Measurements from ENCODE around the gene NCOA1. TPM values are rescaled to one million over a fixed set of nuclear protein-coding genes. Genes with fewer than 3 reads are reported as not detected.
"Not testable (repeated sequence)": the region's sequence is repeated elsewhere in the genome, so short reads cannot be mapped to it uniquely, and the experiment has no call there.

The NCOA1 gene
- total RNA-seq, 2 experiments from 2014 or later: 24.4 to 26.2 TPM

DNA sequence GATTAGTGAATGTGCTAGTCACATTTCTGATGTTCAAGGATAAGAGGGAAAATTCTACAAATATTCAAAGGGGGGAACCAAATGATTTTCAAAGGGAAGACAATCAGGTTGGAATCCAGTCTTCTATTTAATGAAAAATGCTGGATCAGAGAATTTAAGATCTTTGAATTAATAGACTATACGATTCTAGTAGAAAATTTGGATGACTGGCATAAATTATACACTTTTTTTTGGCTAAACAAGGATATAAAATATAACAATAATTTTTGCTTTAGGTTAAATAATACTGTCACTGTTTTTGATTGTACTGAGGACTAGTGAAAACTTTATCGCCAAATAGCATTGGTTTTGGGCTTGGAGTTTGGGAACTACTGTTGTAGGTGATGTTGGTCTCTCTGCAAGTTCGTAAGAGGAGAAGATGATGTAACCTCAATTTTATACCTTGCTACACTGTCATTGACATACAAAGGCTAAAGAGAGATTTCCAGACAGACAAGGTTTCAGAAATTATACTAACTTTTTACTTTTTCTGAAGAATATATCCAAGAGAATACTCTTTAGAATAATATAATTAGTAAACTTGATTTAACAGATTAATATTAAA, 51.3 kb downstream of the NCOA1 start:
- peaks cover 21% of the 10 kb centered on the region for H3K9me3 Mint-ChIP-seq (ENCODE audit: low read depth)
- ATAC-seq (no peak), DNase-seq (no peak)
- H3K36me3 Mint-ChIP-seq: peaks cover 33% of the 10 kb centered on the region
- no peak overlapping the region for H3K4me3 Mint-ChIP-seq
- H3K27me3 Mint-ChIP-seq: no peaks in the 10 kb centered on the region
- H3K4me1 Mint-ChIP-seq: peaks cover 21% of the 10 kb centered on the region
- H3K27ac Mint-ChIP-seq: no peak overlapping the region
- CTCF ChIA-PET: no interaction called here

GRCh38 chr2:24543252-24543651, 52.2 kb downstream of the NCOA1 start:
- CTCF ChIA-PET: no interaction called here
- DNase-seq: no peak
- Mint-ChIP-seq H3K4me3 (no peak overlapping the region), H3K27me3 (no peaks in the 10 kb centered on the region), H3K27ac (no peak overlapping the region), H3K9me3 (ENCODE audit: low read depth) (peaks cover 23% of the 10 kb centered on the region), H3K36me3 (peaks cover 36% of the 10 kb centered on the region), H3K4me1 (peaks cover 21% of the 10 kb centered on the region)
- ATAC-seq: no peak

- ATAC-seq (peak; percentile 45), DNase-seq (no peak)
- no peaks in the 10 kb centered on the region for H3K27me3 Mint-ChIP-seq
- peaks cover 21% of the 10 kb centered on the region for H3K4me1 Mint-ChIP-seq
- peaks cover 28% of the 10 kb centered on the region for H3K9me3 Mint-ChIP-seq (ENCODE audit: low read depth)
- H3K36me3 Mint-ChIP-seq: peaks cover 38% of the 10 kb centered on the region
- peak overlapping the region; percentile 34 for H3K27ac Mint-ChIP-seq
- H3K4me3 Mint-ChIP-seq: no peak overlapping the region
- CTCF ChIA-PET: interaction anchor here (1.0 kb wide), 1 partner anchor 30 kb away, joined by 3 read pairs; no protein-coding TSS in a partner anchor
Observed at GRCh38 chr2:24544456-24545115, 53.5 kb downstream of the NCOA1 start.

DNA sequence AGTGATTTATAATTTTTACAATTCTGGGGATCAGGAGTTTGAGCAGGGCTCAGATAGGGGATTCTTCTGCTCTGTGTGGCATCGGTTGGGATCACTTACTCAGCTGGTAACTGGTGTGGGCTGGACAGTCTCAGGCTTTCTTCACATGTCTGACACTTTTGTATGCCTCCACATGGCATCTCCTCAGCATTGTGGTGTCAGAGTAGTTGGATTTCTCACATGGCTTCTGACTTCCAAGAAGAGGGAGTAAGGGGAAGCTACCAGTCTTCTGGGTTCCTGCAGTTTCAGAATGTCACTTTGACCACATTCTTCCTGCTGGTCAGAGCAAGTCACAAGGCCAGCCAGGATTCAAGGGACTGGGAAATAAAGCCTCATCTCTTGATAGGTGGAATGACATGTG, 55.6 kb downstream of the NCOA1 start:
- DNase-seq (no peak), ATAC-seq (no peak)
- Mint-ChIP-seq H3K27me3 (no peaks in the 10 kb centered on the region), H3K36me3 (peaks cover 39% of the 10 kb centered on the region), H3K27ac (no peak overlapping the region), H3K4me3 (no peak overlapping the region), H3K9me3 (ENCODE audit: low read depth) (peaks cover 28% of the 10 kb centered on the region), H3K4me1 (peaks cover 23% of the 10 kb centered on the region)
- CTCF ChIA-PET: no interaction called here

- H3K4me1 Mint-ChIP-seq: peaks cover 25% of the 10 kb centered on the region
- ATAC-seq (no peak), DNase-seq (no peak)
- CTCF ChIA-PET: no interaction called here
- H3K36me3 Mint-ChIP-seq: peaks cover 38% of the 10 kb centered on the region
- peaks cover 24% of the 10 kb centered on the region for H3K9me3 Mint-ChIP-seq (ENCODE audit: low read depth)
- H3K27ac Mint-ChIP-seq: no peak overlapping the region
- H3K4me3 Mint-ChIP-seq: no peak overlapping the region
- no peaks in the 10 kb centered on the region for H3K27me3 Mint-ChIP-seq
Observed at GRCh38 chr2:24548058-24548457, 57.0 kb downstream of the NCOA1 start.

DNA sequence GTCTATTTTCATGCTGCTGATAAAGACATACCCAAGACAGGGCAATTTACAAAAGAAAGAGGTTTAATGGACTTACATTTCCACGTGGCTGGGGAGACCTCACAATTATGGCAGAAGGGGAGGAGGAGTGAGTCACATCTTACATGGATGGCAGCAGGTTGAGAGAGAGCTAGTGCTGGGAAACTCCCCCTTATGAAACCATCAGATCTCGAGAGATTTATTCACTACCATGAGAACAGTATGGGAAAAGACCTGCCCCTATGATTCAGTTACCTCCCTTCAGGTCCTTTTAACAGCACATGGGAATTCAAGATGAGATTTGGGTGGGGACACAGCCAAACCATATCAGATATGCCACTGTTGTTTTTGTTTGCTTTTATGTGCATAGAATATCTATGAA, 59.2 kb downstream of the NCOA1 start:
- Mint-ChIP-seq H3K36me3 (peaks cover 33% of the 10 kb centered on the region), H3K9me3 (ENCODE audit: low read depth) (peaks cover 17% of the 10 kb centered on the region)
- H3K4me3 Mint-ChIP-seq, H3K27me3 Mint-ChIP-seq, H3K27ac Mint-ChIP-seq, H3K4me1 Mint-ChIP-seq, DNase-seq, ATAC-seq: not testable (repeated sequence)
- CTCF ChIA-PET: interaction anchor here (0.7 kb wide), 1 partner anchor 318 kb away, joined by 3 read pairs; no protein-coding TSS in a partner anchor

DNA sequence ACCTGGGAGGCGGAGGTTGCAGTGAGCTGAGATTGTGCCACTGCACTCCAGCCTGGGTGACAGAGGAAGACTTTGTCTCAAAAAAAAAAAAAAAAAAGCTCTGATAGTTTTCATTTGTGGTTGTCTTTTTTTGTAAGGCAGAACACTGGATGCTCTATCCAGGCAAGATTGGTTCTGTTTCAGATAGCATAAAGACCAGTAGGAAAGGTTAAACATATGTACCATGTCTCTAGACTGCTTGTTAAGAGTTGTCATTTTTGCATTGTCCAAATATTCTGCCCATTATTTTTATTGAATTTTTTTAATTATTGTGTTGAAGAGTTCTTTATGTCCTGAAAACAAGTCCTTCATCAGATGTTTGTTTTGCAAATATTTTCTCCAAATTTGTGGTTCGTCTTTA, 60.0 kb downstream of the NCOA1 start:
- H3K4me3 Mint-ChIP-seq: no peak overlapping the region
- no peak for DNase-seq
- CTCF ChIA-PET: interaction anchor here (0.7 kb wide), 1 partner anchor 318 kb away, joined by 3 read pairs; no protein-coding TSS in a partner anchor
- H3K9me3 Mint-ChIP-seq (ENCODE audit: low read depth): peaks cover 20% of the 10 kb centered on the region
- H3K27me3 Mint-ChIP-seq: no peaks in the 10 kb centered on the region
- H3K27ac Mint-ChIP-seq: no peak overlapping the region
- H3K4me1 Mint-ChIP-seq: peaks cover 7% of the 10 kb centered on the region
- H3K36me3 Mint-ChIP-seq: peaks cover 37% of the 10 kb centered on the region
- no peak for ATAC-seq

GRCh38 chr2:24552836-24553235, 61.8 kb downstream of the NCOA1 start:
- no peak for DNase-seq

DNA sequence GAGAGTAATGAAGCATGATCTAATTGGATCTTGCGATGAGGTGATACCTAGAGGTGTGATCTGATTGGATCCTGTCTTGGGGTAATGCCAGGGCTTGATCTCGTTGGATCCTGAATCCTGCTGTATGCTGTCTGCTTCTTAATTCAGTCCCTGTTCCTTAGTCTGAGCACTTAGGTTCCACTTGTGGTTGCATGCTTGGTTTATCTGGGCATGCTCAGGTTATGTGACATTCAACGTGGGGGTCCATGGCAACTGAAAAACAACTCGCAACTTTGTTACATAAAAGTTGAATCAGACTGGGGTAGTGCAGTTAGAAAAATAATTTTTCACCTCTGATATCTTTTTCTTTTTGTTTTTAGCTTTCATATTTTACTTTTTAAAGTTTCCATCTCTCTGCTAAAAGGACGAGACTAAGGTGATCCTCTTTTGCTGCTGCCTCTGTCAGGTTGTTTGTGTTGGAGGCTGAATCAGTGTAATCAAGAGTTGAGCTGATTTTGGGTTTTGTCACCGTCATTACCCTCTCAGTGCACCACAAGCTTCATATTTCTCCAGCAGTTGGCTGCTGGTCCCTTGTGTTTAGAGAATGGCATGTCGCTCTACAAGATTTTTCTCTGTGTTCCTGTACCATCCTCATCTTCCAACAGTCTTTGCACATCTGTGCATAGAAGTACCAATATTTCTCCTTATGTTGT, 67.9 kb downstream of the NCOA1 start:
- CTCF ChIA-PET: no interaction called here
- peaks cover 17% of the 10 kb centered on the region for H3K9me3 Mint-ChIP-seq (ENCODE audit: low read depth)
- no peaks in the 10 kb centered on the region for H3K27me3 Mint-ChIP-seq
- no peak overlapping the region for H3K4me3 Mint-ChIP-seq
- DNase-seq (no peak), ATAC-seq (no peak)
- peaks cover 39% of the 10 kb centered on the region for H3K36me3 Mint-ChIP-seq
- no peaks in the 10 kb centered on the region for H3K4me1 Mint-ChIP-seq
- no peak overlapping the region for H3K27ac Mint-ChIP-seq

More at GRCh38 chr2:24552836-24553235, 61.8 kb downstream of the NCOA1 start:
- no peak overlapping the region for H3K4me3 Mint-ChIP-seq
- H3K27me3 Mint-ChIP-seq: no peaks in the 10 kb centered on the region
- no peak overlapping the region for H3K27ac Mint-ChIP-seq
- CTCF ChIA-PET: no interaction called here
- no peak for ATAC-seq
- peaks cover 24% of the 10 kb centered on the region for H3K9me3 Mint-ChIP-seq (ENCODE audit: low read depth)
- H3K36me3 Mint-ChIP-seq: peaks cover 47% of the 10 kb centered on the region
- peaks cover 4% of the 10 kb centered on the region for H3K4me1 Mint-ChIP-seq

GRCh38 chr2:24559473-24560113, 68.5 kb downstream of the NCOA1 start:
- ATAC-seq: no peak
- Mint-ChIP-seq H3K36me3 (peaks cover 41% of the 10 kb centered on the region), H3K4me3 (no peak overlapping the region), H3K9me3 (ENCODE audit: low read depth) (peaks cover 18% of the 10 kb centered on the region), H3K27me3 (no peaks in the 10 kb centered on the region), H3K4me1 (no peaks in the 10 kb centered on the region), H3K27ac (no peak overlapping the region)
- CTCF ChIA-PET: no interaction called here
- DNase-seq: no peak

GRCh38 chr2:24565537-24565936, 74.5 kb downstream of the NCOA1 start:
- H3K4me1 Mint-ChIP-seq: peaks cover 6% of the 10 kb centered on the region
- no peaks in the 10 kb centered on the region for H3K27me3 Mint-ChIP-seq
- peaks cover 5% of the 10 kb centered on the region for H3K9me3 Mint-ChIP-seq (ENCODE audit: low read depth)
- H3K4me3 Mint-ChIP-seq: no peak overlapping the region
- H3K27ac Mint-ChIP-seq: no peak overlapping the region
- ATAC-seq (no peak), DNase-seq (no peak)
- CTCF ChIA-PET: no interaction called here
- peaks cover 31% of the 10 kb centered on the region for H3K36me3 Mint-ChIP-seq

DNA sequence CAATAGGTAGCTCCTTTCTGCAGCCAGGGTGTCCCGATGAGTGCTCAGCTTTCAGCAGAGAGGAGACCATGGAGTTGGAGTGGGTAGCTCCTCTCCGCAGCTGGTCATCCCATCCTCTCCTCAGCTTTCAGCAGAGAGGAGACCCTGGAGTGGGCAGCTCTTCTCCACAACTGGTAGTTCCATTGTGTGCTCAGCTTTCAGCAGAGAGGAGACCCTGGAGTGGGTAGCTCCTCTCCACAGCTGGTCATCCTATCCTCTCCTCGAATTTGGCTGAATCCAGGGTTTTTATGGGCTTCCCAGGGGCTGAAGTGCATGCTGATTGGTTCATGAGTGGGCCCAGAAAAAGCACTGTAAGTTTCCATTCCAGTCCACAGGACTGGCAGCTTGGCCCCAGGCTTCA, 75.2 kb downstream of the NCOA1 start:
- no peak for ATAC-seq
- DNase-seq: no peak
- peaks cover 32% of the 10 kb centered on the region for H3K36me3 Mint-ChIP-seq
- H3K4me3 Mint-ChIP-seq: no peak overlapping the region
- H3K4me1 Mint-ChIP-seq: peaks cover 6% of the 10 kb centered on the region
- no peak overlapping the region for H3K27ac Mint-ChIP-seq
- H3K9me3 Mint-ChIP-seq (ENCODE audit: low read depth): peaks cover 5% of the 10 kb centered on the region
- H3K27me3 Mint-ChIP-seq: no peaks in the 10 kb centered on the region
- CTCF ChIA-PET: no interaction called here

DNA sequence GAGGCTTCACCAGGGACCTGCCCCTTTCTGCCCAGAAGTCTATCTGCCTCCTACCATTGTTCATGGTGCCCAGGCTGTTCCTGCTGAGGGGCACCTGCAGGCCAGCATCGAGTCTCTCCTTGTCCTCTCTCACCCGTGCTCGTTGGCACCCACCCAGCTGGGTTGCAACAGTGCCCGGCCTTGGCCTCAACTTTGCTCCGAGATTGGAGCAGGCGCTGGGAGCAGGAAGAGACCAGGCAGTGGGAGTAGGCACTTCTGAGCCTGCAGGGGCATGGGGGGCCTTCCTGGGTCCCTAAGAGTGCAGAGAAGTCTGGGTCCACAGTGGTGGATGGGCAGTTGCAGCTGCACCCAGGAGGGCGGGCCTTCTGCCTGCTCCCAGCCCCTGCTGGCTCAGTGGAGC, 75.6 kb downstream of the NCOA1 start:
- no peak overlapping the region for H3K27ac Mint-ChIP-seq
- H3K27me3 Mint-ChIP-seq: no peaks in the 10 kb centered on the region
- peaks cover 5% of the 10 kb centered on the region for H3K9me3 Mint-ChIP-seq (ENCODE audit: low read depth)
- DNase-seq (no peak), ATAC-seq (no peak)
- H3K36me3 Mint-ChIP-seq: peaks cover 32% of the 10 kb centered on the region
- CTCF ChIA-PET: no interaction called here
- no peak overlapping the region for H3K4me3 Mint-ChIP-seq
- peaks cover 6% of the 10 kb centered on the region for H3K4me1 Mint-ChIP-seq
